LNCaP clone FGC (cell line): ENCODE results near the gene KIRREL1.

Experiments
- DNase-seq: peaks from one replicate; pipeline ENCODE4 v3.0.0-alpha.2; 2011; ENCODE audit warnings: low read depth
- H3K4me3 ChIP-seq: 2 replicates; pipeline ENCODE4 v1.5.1; 2011; ENCODE audit warnings: mild to moderate bottlenecking, low read depth, low read length, control low read depth
- TF ChIP-seq, protein P1 (sequence below): IDR thresholded peaks from 2 replicates; pipeline ENCODE4 v1.5.1; 2012; ENCODE audit warnings: mild to moderate bottlenecking; ENCODE audit not compliant: control insufficient read depth, insufficient read depth; ENCODE audit errors: extremely low read depth

KIRREL1 gene

DNA sequence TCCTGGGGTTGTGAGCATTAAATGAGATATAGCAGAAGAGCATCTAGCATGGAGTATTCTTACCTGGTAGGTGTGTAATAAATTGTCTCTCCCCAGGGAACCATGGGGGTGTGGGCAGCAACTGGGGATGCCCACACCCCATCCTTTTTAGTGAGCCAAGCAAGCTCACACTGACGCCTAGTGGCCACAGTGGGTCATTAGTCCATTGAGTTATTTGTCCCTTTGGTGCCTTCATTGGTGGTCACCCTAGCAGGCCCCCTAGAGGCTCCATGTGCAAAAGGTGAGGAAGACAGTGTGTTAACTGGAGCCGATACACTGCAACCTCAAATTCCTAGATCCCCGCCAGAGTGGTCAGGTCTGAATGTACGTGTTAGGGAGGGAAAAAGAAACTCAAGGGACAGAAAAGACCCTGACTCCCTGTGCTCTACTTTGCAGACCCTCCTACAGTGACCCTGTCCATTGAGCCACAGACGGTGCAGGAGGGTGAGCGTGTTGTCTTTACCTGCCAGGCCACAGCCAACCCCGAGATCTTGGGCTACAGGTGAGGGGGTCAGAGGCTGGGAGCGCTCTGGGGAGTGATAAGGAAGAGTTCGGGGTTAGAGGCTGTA is 94.0 kb downstream of the KIRREL1 start:
- DNase-seq = no peak
- TF ChIP-seq, protein P1, sequence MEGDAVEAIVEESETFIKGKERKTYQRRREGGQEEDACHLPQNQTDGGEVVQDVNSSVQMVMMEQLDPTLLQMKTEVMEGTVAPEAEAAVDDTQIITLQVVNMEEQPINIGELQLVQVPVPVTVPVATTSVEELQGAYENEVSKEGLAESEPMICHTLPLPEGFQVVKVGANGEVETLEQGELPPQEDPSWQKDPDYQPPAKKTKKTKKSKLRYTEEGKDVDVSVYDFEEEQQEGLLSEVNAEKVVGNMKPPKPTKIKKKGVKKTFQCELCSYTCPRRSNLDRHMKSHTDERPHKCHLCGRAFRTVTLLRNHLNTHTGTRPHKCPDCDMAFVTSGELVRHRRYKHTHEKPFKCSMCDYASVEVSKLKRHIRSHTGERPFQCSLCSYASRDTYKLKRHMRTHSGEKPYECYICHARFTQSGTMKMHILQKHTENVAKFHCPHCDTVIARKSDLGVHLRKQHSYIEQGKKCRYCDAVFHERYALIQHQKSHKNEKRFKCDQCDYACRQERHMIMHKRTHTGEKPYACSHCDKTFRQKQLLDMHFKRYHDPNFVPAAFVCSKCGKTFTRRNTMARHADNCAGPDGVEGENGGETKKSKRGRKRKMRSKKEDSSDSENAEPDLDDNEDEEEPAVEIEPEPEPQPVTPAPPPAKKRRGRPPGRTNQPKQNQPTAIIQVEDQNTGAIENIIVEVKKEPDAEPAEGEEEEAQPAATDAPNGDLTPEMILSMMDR = peak; percentile 87
- H3K4me3 ChIP-seq = no peak overlapping the region

GRCh38 chr1:158089476-158089875 is 96.0 kb downstream of the KIRREL1 start:
- TF ChIP-seq, protein P1 = no peak

GRCh38 chr1:158089925-158090637 is 96.6 kb downstream of the KIRREL1 start:
- H3K4me3 ChIP-seq = no peak overlapping the region
- DNase-seq = no peak
- TF ChIP-seq, protein P1 = no peak

More at GRCh38 chr1:158089476-158089875, 96.0 kb downstream of the KIRREL1 start:
- DNase-seq = no peak
- H3K4me3 ChIP-seq = no peak overlapping the region

DNA sequence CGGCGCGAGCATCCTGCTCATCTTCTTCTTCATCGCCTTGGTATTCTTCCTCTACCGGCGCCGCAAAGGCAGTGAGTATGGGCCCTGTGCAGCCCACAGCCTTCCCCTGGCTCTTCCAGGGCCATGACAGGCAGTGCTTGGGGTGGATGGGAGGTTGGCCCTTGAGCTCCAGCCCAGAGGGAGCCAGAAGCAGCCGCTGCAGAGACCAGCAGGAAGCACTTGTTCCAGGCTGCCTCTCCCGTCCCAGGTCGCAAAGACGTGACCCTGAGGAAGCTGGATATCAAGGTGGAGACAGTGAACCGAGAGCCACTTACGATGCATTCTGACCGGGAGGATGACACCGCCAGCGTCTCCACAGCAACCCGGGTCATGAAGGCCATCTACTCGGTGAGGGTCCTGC is 99.9 kb downstream of the KIRREL1 start:
- DNase-seq = no peak
- H3K4me3 ChIP-seq = no peak overlapping the region
- TF ChIP-seq, protein P1 = no peak

DNA sequence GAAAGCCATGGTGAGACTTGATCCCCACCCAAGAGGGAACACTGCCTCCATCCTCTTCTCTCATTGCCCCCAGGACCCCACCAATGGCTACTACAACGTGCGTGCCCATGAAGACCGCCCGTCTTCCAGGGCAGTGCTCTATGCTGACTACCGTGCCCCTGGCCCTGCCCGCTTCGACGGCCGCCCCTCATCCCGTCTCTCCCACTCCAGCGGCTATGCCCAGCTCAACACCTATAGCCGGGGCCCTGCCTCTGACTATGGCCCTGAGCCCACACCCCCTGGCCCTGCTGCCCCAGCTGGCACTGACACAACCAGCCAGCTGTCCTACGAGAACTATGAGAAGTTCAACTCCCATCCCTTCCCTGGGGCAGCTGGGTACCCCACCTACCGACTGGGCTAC is 101.1 kb downstream of the KIRREL1 start:
- TF ChIP-seq, protein P1 = no peak
- no peak for DNase-seq
- no peak overlapping the region for H3K4me3 ChIP-seq

GRCh38 chr1:158095737-158096335 is 102.4 kb downstream of the KIRREL1 start:
- TF ChIP-seq, protein P1 = peak; percentile 41
- no peak overlapping the region for H3K4me3 ChIP-seq
- DNase-seq = no peak

DNA sequence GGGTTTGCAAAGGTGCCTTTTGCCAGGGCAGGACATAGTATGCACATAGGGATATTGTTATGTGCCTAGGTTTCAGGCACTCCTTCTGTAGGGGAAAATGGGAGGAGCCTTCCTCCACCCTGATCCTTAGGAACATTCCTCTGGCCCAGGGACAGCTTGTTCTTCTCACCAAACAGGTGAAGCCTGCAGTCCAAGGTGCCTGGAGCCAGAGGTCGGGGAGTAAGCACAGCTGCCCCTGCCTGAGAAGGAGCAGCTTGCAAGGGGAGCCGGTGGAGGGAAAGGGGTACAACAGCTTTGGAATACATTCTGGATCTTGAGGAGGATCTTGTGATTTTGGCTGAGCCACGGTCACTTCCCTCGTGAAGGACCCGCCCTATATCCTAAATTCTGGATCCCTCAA is 104.8 kb downstream of the KIRREL1 start:
- TF ChIP-seq, protein P1 = no peak
- H3K4me3 ChIP-seq = no peak overlapping the region
- DNase-seq = no peak
